ENCODE results near the gene ZC3H6. TPM values are rescaled to one million over a fixed set of nuclear protein-coding genes. Genes with fewer than 3 reads are reported as not detected.
"Not testable (repeated sequence)": the region's sequence is repeated elsewhere in the genome, so short reads cannot be mapped to it uniquely, and the experiment has no call there.

The ZC3H6 gene
- total RNA-seq, 1 donor from 2014 or later: 21.8 TPM

- DNase-seq (peak; percentile 94), ATAC-seq (peak; percentile 91)
- intact Hi-C loops (cut with micrococcal nuclease): no loop called here
Measured at GRCh38 chr2:112275887-112276773, 733 bp downstream of the ZC3H6 start.

- DNase-seq: no peak
- intact Hi-C loops (cut with micrococcal nuclease): no loop called here
- ATAC-seq: no peak
Measured at GRCh38 chr2:112276954-112277353, 1.6 kb downstream of the ZC3H6 start.

GRCh38 chr2:112277596-112278220 lies 2.3 kb downstream of the ZC3H6 start:
- DNase-seq (no peak), ATAC-seq (no peak)
- intact Hi-C loops (cut with micrococcal nuclease): no loop called here

GRCh38 chr2:112282066-112282465 lies 6.7 kb downstream of the ZC3H6 start:
- intact Hi-C loops (cut with micrococcal nuclease); ATAC-seq; DNase-seq: not testable (repeated sequence)

DNA sequence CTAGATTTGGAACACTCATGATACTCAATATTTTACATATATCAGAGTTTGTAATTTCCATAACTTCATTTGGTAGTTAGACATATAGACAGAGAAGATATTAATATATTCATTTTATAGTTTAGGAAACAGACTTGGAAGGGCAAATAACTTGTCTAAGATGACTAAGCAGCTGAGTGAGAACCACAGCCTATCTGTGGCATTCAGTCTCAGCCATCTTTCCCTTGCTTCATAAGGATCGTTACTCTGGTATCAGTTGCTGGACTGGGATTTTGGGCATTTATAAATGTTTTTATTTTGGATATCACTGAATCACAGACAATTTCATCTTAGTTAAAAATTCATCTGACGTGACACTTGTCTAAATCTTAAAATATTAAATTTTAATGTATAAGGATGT lies 8.1 kb downstream of the ZC3H6 start:
- intact Hi-C loops (cut with micrococcal nuclease); DNase-seq; ATAC-seq: not testable (repeated sequence)

- intact Hi-C loops (cut with micrococcal nuclease): no loop called here
- DNase-seq (no peak), ATAC-seq (no peak)
Measured at GRCh38 chr2:112290088-112290487, 14.7 kb downstream of the ZC3H6 start.

DNA sequence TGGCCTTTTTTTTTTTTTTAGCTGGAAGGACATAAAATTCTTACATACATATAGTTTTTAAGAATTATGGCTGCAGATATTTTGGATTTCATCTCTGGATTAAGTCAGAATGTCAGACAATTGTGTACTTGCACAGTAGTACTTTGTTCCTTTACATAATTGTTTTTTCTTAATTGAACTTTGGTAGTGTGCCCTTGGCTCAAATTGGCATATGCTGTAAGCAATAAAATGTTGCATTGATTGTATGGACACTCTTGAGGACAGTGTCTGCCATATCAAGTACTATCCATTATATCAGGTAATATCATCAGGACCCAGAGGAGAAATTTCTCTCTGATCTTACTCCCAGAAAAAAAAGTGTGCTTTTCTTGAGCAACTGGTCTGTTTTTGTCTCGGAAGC lies 15.3 kb downstream of the ZC3H6 start:
- no peak for DNase-seq
- intact Hi-C loops (cut with micrococcal nuclease): no loop called here

DNA sequence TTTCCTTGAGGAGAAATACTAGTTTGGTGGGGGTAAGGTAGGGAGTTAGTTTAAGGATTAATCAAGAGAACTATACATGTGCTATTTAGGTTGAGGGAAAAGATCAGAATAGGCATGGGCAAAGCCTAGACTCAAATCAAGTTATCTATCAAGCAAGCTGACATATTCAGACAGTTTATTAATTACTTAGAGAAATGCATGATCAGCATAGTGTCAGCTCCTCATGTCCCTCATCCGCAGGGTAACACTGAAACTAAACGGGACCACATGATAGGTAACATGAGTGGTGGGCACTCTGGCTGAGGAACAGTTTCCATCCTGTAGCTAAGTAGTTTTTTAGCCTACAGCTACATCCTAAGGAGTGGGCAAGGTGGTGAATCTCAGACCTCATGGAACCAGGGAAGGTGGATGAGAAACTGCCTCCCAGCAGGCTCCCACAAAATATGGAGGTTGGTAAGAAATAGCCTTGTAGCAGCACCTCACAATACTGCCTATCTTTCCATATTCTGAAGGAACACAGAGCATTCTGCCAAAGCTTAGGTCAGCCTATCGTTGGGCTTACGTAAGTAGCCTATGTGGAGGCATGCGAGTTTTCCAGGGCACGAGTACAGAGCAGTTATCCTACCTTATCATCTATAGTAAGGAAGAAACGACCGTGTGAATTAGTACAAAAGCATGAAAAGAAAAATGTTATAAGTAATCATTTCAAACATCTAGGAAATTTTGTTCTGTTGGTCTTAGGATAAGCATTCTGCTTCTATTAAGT lies 18.4 kb downstream of the ZC3H6 start:
- DNase-seq (no peak), ATAC-seq (peak; percentile 81)
- intact Hi-C loops (cut with micrococcal nuclease): no loop called here

More for the DNA sequence above, 15.3 kb downstream of the ZC3H6 start:
- ATAC-seq: no peak

GRCh38 chr2:112295407-112296078 lies 20.1 kb downstream of the ZC3H6 start:
- intact Hi-C loops (cut with micrococcal nuclease): no loop called here
- DNase-seq (no peak), ATAC-seq (no peak)

DNA sequence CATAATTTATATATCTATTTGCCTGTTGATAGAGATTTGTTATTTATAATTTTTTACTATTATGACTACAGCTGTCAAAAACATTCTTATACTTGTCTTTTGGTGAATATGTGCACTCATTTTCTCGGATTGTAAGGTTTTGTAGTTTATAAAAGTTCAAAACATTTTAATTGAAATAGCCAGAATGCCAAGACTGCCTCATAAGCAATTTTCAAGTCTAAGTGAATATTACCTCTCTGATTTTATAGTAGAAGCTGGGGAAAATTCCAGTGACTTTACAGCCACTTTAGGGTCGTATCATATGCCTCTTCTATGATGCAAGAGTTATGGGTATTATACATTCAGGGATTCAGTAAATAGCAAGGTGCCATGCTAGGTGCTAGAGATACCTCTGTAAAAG lies 21.0 kb downstream of the ZC3H6 start:
- intact Hi-C loops (cut with micrococcal nuclease): no loop called here
- DNase-seq (no peak), ATAC-seq (no peak)

- no peak for ATAC-seq
Measured at GRCh38 chr2:112301171-112301584, 25.8 kb downstream of the ZC3H6 start.

DNA sequence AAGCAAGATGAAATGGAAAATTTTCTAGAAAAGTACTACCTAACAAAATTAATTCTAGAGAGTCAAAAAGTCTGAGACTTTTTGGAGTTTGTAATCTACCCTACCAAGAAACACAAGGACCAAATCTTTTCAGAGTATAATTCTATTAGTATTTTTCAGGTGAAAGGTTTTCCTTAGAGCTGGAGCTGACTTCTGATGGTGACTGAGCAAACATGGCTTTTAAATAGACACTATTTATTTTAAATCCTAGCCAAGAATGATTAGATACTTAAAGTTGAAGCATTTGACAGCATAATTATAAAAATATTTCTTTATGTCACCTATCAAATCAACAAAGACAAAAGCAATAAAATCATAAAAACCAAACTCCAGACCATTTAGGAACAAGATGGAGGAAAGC lies 26.6 kb downstream of the ZC3H6 start:
- intact Hi-C loops (cut with micrococcal nuclease): no loop called here
- ATAC-seq: no peak
- DNase-seq: no peak

More at GRCh38 chr2:112301171-112301584, 25.8 kb downstream of the ZC3H6 start:
- intact Hi-C loops (cut with micrococcal nuclease): no loop called here
- no peak for DNase-seq

- ATAC-seq (no peak), DNase-seq (no peak)
- intact Hi-C loops (cut with micrococcal nuclease): no loop called here
Measured at GRCh38 chr2:112304298-112304941, 29.0 kb downstream of the ZC3H6 start.

GRCh38 chr2:112305132-112305531 lies 29.7 kb downstream of the ZC3H6 start:
- DNase-seq (no peak), ATAC-seq (no peak)
- intact Hi-C loops (cut with micrococcal nuclease): no loop called here

DNA sequence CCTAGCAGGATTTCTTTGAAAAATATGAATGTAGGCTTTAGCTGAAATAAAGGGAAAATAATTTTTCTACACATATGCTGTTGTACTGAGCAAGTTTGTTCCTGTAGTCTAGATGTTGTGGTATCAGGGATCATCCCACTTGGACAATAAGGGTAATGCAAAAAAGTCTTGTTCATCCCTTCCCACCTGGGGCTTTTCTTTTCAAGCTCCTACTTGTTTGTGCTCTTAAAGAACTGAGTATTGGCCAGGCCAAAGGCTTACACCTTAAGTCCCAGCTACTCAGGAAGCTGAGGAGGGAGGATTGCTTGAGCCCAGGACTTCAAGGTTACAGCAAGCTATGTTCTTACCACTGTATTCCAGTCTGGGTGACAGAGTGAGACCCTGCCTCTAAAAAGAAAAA lies 35.5 kb downstream of the ZC3H6 start:
- ATAC-seq (no peak), DNase-seq (no peak)
- intact Hi-C loops (cut with micrococcal nuclease): no loop called here

DNA sequence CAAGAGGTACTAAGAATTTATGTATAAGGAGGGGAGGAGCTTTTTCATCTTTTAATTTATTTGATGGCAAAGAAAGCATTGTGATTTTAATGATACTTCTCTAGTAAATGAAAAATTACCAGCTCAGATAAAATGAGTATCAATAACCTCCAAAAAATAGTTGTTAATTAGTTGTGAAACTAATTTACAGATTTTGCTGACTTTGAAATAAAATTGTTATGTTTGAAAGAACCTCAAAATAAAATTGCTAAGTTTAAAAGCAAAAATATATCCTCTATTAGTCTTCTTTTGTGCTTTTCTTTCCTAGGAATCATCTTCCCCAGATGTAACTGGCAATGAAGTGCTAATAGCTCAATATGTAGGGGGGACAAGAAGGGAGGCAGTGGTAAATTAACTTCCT lies 36.5 kb downstream of the ZC3H6 start:
- no peak for DNase-seq
- no peak for ATAC-seq
- intact Hi-C loops (cut with micrococcal nuclease): no loop called here

- intact Hi-C loops (cut with micrococcal nuclease): no loop called here
- no peak for ATAC-seq
- no peak for DNase-seq
Measured at GRCh38 chr2:112312821-112313220, 37.4 kb downstream of the ZC3H6 start.

- intact Hi-C loops (cut with micrococcal nuclease): no loop called here
- ATAC-seq (no peak), DNase-seq (no peak)
Measured at GRCh38 chr2:112314856-112315255, 39.5 kb downstream of the ZC3H6 start.

Measured in left ventricle myocardium superior (tissue), 1 donor.